ENCODE data around the gene SYNE2. TPM values are rescaled to one million over a fixed set of nuclear protein-coding genes. Genes with fewer than 3 reads are reported as not detected.

SYNE2 gene
- total RNA-seq, 4 donors from 2014 or later, result 65.8 to 174 (median 126) TPM

DNA sequence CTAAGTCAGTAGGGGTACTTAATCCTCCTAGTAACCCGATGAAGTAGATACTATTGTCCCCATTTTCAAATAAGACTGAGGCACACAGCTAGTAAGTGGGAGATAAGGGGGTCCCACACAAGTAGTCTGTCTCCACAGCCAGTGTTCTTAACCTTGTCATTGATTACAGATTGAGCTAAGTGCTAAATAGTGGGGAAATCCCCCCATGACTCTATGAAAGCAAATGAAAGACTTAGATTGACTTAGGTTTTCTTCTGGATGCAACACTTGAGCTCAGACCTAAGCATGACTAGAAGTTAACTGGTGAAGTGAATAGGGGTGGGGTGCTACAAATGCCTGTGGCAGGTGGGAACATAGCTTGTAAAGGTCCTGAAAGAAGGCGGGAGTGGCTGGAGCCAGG lies 73.8 kb downstream of the SYNE2 start:
- Histone ChIP-seq H3K36me3 (no peaks in the 10 kb centered on the region), H3K27me3 (no peaks in the 10 kb centered on the region), H3K27ac (no peak overlapping the region), H3K4me1 (peaks cover 0 to 20% (median 0%) of the 10 kb centered on the region in 3 donors), H3K4me3 (no peak overlapping the region), H3K9me3 (no peaks in the 10 kb centered on the region)
- WGBS, 2 donors (ENCODE audit: low coverage in 1 of 2), result 100% methylated on average over 1 to 2 of the region's 2 CpGs
- no peak for ATAC-seq
- no peak for TF ChIP-seq EP300 (IDR thresholded peaks at IDR 0.05)
- TF ChIP-seq POLR2AphosphoS5 (IDR thresholded peaks at IDR 0.05), result no peak
- TF ChIP-seq, protein P1, sequence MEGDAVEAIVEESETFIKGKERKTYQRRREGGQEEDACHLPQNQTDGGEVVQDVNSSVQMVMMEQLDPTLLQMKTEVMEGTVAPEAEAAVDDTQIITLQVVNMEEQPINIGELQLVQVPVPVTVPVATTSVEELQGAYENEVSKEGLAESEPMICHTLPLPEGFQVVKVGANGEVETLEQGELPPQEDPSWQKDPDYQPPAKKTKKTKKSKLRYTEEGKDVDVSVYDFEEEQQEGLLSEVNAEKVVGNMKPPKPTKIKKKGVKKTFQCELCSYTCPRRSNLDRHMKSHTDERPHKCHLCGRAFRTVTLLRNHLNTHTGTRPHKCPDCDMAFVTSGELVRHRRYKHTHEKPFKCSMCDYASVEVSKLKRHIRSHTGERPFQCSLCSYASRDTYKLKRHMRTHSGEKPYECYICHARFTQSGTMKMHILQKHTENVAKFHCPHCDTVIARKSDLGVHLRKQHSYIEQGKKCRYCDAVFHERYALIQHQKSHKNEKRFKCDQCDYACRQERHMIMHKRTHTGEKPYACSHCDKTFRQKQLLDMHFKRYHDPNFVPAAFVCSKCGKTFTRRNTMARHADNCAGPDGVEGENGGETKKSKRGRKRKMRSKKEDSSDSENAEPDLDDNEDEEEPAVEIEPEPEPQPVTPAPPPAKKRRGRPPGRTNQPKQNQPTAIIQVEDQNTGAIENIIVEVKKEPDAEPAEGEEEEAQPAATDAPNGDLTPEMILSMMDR (IDR thresholded peaks at IDR 0.05), result no peak
- no peak for TF ChIP-seq POLR2A (IDR thresholded peaks at IDR 0.05)

DNA sequence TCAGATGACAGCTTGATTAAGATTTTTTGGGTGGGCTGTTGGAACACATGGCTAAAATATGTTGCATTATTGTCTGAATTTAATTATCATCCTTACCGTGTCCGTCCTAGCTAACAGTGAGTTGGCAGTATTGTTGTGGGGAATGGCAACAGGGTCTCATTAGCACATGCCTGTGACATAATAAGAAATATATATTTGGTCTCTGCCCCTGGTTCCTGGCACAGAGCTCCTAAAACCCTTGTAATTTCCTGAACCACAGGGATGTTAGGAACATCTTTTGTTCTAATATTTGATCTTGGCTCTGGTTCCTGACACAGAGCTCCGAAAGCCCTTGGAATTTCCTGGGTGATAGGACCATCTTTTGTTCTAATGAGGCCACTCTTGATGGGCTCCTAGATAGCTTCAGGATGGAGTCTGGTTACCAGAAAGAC lies 76.0 kb downstream of the SYNE2 start:
- TF ChIP-seq EP300 (IDR thresholded peaks at IDR 0.05), result no peak
- no peak for TF ChIP-seq POLR2A (IDR thresholded peaks at IDR 0.05)
- TF ChIP-seq, protein P1 (IDR thresholded peaks at IDR 0.05), result no peak
- no peak for TF ChIP-seq POLR2AphosphoS5 (IDR thresholded peaks at IDR 0.05)
- H3K4me1 ChIP-seq, result peaks cover 0 to 13% (median 0%) of the 10 kb centered on the region in 3 donors
- H3K27ac ChIP-seq, result no peak overlapping the region
- H3K36me3 ChIP-seq, result no peaks in the 10 kb centered on the region
- ATAC-seq, result no peak
- no peak overlapping the region for H3K4me3 ChIP-seq
- H3K27me3 ChIP-seq, result no peaks in the 10 kb centered on the region
- WGBS, 2 donors (ENCODE audit: low coverage in 1 of 2), result 47 to 54% methylated on average over 3 of the region's 3 CpGs
- no peaks in the 10 kb centered on the region for H3K9me3 ChIP-seq

DNA sequence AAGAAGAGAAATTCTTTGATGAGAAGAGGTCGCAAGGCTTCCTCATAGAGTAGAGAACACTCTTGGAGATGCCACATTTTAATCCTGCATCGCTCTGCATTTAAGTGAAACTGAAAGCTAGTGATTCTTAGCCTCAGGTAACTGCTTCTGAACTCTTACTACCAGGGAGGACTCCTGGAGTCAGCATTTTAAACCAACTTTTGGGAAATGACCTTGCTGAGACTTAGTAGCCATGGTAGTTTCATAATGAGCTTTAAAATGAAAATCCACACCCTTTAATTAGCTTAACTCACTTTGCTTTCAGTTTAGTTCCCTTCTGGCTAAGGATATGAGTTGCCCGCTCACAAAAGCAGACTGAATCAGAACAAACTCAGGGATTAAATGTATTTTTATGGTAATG lies 80.3 kb downstream of the SYNE2 start:
- TF ChIP-seq POLR2AphosphoS5 (IDR thresholded peaks at IDR 0.05), result no peak
- TF ChIP-seq, protein P1 (IDR thresholded peaks at IDR 0.05), result no peak
- no peak for TF ChIP-seq POLR2A (IDR thresholded peaks at IDR 0.05)
- TF ChIP-seq EP300 (IDR thresholded peaks at IDR 0.05), result no peak
- no peak overlapping the region for H3K27ac ChIP-seq
- H3K4me3 ChIP-seq, result no peak overlapping the region
- no peaks in the 10 kb centered on the region for H3K27me3 ChIP-seq
- H3K9me3 ChIP-seq, result no peaks in the 10 kb centered on the region
- no peak for ATAC-seq
- H3K4me1 ChIP-seq, result peaks cover 0 to 11% (median 0%) of the 10 kb centered on the region in 3 donors
- WGBS, 2 donors (ENCODE audit: low coverage in 1 of 2), result 90 to 97% methylated on average over 3 of the region's 3 CpGs
- no peaks in the 10 kb centered on the region for H3K36me3 ChIP-seq

DNA sequence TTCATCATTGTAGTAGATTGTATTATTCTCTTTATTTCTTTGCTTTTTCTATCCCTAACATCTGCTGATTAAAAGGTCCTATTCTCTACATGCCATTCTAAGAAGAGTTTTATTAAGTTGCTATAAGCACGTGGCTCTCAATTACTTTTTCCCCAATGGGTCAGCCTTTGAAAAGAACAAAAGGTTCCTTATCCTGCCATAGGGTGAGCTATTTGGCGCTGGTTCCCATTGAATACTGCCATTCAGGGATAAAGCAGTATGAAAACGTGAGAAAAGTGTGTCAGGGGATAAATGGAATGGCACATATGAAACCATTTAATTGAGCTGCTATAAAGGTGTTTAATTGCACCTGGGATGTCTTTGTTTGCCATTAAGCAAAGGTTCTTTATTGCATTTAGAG lies 80.9 kb downstream of the SYNE2 start:
- Histone ChIP-seq H3K9me3 (no peaks in the 10 kb centered on the region), H3K4me3 (no peak overlapping the region), H3K27ac (no peak overlapping the region), H3K27me3 (no peaks in the 10 kb centered on the region), H3K36me3 (no peaks in the 10 kb centered on the region), H3K4me1 (peaks cover 0 to 11% (median 0%) of the 10 kb centered on the region in 3 donors)
- TF ChIP-seq POLR2A (IDR thresholded peaks at IDR 0.05) (no peak), EP300 (IDR thresholded peaks at IDR 0.05) (no peak), POLR2AphosphoS5 (IDR thresholded peaks at IDR 0.05) (no peak)
- TF ChIP-seq, protein P1 (IDR thresholded peaks at IDR 0.05), result no peak
- no peak for ATAC-seq
- 50 to 66% methylated on average over 2 to 3 of the region's 3 CpGs for WGBS, 2 donors (ENCODE audit: low coverage in 1 of 2)

DNA sequence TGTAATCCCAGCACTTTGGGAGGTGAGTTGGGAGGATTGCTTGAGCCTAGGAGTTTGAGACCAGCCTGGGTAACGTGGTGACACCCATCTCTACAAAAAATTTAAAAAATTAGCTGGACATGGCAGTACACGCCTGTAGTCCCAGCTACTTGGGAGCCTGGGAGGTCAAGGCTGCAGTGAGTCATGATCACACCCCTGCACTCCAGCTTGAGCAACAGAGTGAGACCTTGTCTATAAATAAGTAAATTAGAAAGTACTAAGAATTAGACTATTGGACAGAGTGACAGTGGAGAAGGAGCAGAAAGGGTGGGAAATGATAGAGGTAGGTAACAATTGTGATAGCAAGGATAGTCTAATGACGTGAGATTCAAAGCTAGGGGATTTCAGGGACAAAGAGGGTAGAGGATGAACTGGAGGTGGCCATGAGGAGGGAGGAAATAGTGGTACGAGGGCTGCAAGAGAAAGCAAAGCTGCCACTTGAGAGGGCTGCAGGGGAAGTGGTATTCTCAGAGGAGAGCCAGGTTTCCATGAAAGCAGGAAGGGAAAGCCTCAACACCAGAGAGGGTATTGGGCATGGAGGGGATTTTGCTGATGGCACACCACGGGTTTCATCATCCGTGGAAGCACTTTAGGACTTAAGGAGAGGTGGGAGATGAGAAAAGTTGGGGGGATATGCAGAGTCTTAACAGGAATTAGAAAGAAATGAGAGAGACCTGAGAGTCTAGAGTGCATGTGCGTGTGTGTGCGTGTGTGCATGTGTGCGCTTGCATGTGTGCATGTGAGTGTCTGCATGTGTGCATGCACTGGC lies 85.6 kb downstream of the SYNE2 start:
- Histone ChIP-seq H3K9me3 (no peaks in the 10 kb centered on the region), H3K36me3 (peaks cover 0 to 25% of the 10 kb centered on the region in 2 donors), H3K27me3 (no peaks in the 10 kb centered on the region), H3K27ac (no peak overlapping the region), H3K4me1 (peaks cover 0 to 4% (median 0%) of the 10 kb centered on the region in 3 donors), H3K4me3 (no peak overlapping the region)
- TF ChIP-seq EP300 (IDR thresholded peaks at IDR 0.05), result no peak
- no peak for TF ChIP-seq POLR2A (IDR thresholded peaks at IDR 0.05)
- no peak for TF ChIP-seq POLR2AphosphoS5 (IDR thresholded peaks at IDR 0.05)
- TF ChIP-seq, protein P1 (IDR thresholded peaks at IDR 0.05), result no peak
- ATAC-seq, result no peak
- WGBS, 2 donors (ENCODE audit: low coverage in 1 of 2), result 90 to 93% methylated on average over 6 to 9 of the region's 9 CpGs

Measured in gastroesophageal sphincter (tissue), 4 donors.